CD4-positive, CD25-positive, alpha-beta regulatory T cell (primary cell): ENCODE measurements around the gene RGL1. TPM values are rescaled to one million over a fixed set of nuclear protein-coding genes. Genes with fewer than 3 reads are reported as not detected.

Experiments
- ATAC-seq, 2 donors: fragments of 150-1000 bp; cut with Tn5 transposase; one replicate each; pipeline ENCODE4 v1.10.0; 2021; ENCODE audit warnings: low read depth in 2 of 2, moderate number of reproducible peaks in 2 of 2, moderate library complexity in 1 of 2
- DNase-seq, 3 donors: peaks; one replicate each; pipeline versions ENCODE4 v3.0.0 to v3.0.0-alpha.2; 2012 to 2022; ENCODE audit warnings: mixed read lengths in 1 of 3
- H3K27ac ChIP-seq: one replicate; pipeline ENCODE4 v1.7.0; 2013; ENCODE audit warnings: mild to moderate bottlenecking, low read length; ENCODE audit not compliant: insufficient read depth, poor library complexity, severe bottlenecking
- H3K27me3 ChIP-seq: one replicate; pipeline ENCODE4 v1.7.0; 2013; ENCODE audit warnings: low read length; ENCODE audit not compliant: control insufficient read depth, insufficient read depth
- H3K36me3 ChIP-seq: one replicate; pipeline ENCODE4 v1.7.0; 2013; ENCODE audit warnings: mild to moderate bottlenecking, low read length, moderate library complexity; ENCODE audit not compliant: control insufficient read depth, insufficient read depth
- H3K4me1 ChIP-seq: 2 replicates; pipeline ENCODE4 v1.7.0; 2013; ENCODE audit warnings: mild to moderate bottlenecking, low read length; ENCODE audit not compliant: insufficient read depth, control insufficient read depth, poor library complexity, severe bottlenecking
- H3K4me3 ChIP-seq: one replicate; pipeline ENCODE4 v1.7.0; 2013; ENCODE audit warnings: low read depth, mild to moderate bottlenecking, low read length, moderate library complexity
- H3K9me3 ChIP-seq, 2 experiments: 1 replicate in 1 of 2; 2 replicates in 1 of 2; pipeline ENCODE4 v1.7.0; 2013; ENCODE audit warnings: low read length in 2 of 2, mild to moderate bottlenecking in 1 of 2, moderate library complexity in 1 of 2; ENCODE audit not compliant: control insufficient read depth in 2 of 2
- H3K27ac Mint-ChIP-seq, 3 donors: one replicate each; pipeline ENCODE4 v1.8.0; 2020 to 2022; ENCODE audit warnings: mild to moderate bottlenecking in 3 of 3, mixed read lengths in 3 of 3, moderate library complexity in 2 of 3
- H3K27me3 Mint-ChIP-seq: one replicate; pipeline ENCODE4 v1.8.0; 2022; ENCODE audit warnings: mild to moderate bottlenecking, mixed read lengths
- H3K36me3 Mint-ChIP-seq: one replicate; pipeline ENCODE4 v1.8.0; 2020; ENCODE audit warnings: mixed read lengths
- H3K4me1 Mint-ChIP-seq, 4 donors: one replicate each; pipeline ENCODE4 v1.8.0; 2020 to 2022; ENCODE audit warnings: mixed read lengths in 4 of 4, mild to moderate bottlenecking in 1 of 4
- H3K4me3 Mint-ChIP-seq, 4 donors: one replicate each; pipeline ENCODE4 v1.8.0; 2020 to 2022; ENCODE audit warnings: mild to moderate bottlenecking in 4 of 4, mixed read lengths in 4 of 4, moderate library complexity in 3 of 4
- H3K9me3 Mint-ChIP-seq, 7 donors: one replicate each; pipeline ENCODE4 v1.8.0; 2020 to 2022; ENCODE audit warnings: mixed read lengths in 7 of 7, mild to moderate bottlenecking in 3 of 7, moderate library complexity in 2 of 7
- polyA plus RNA-seq, 4 donors: library from polyadenylated mRNA; unstranded; fragments of 300-500 nt; fragmentation: Illumina TruSeq; gene quantifications; one replicate each; pipeline ENCODE4 v1.2.3, GENCODE V29; 2021
- total RNA-seq: library from RNA; stranded (reverse); gene quantifications from one replicate; pipeline ENCODE4 v1.2.3, GENCODE V29; 2022

The RGL1 gene
- total and polyA plus RNA-seq, 5 donors from 2014 or later: 1.4 to 2.8 (median 1.9) TPM

GRCh38 chr1:183952101-183952500, 147.2 kb downstream of the RGL1 start:
- ATAC-seq (no peak), DNase-seq (no peak)
- H3K9me3 Mint-ChIP-seq: peaks cover 0 to 5% (median 2%) of the 10 kb centered on the region in 7 donors
- no peak overlapping the region for H3K4me3 Mint-ChIP-seq
- Histone ChIP-seq H3K27me3 (no peaks in the 10 kb centered on the region), H3K4me3 (no peak overlapping the region), H3K4me1 (peaks cover 16% of the 10 kb centered on the region), H3K9me3 (no peaks in the 10 kb centered on the region), H3K36me3 (no peaks in the 10 kb centered on the region), H3K27ac (no peak overlapping the region)
- no peaks in the 10 kb centered on the region for H3K36me3 Mint-ChIP-seq
- H3K27me3 Mint-ChIP-seq: peaks cover 27% of the 10 kb centered on the region
- H3K4me1 Mint-ChIP-seq: peaks cover 3 to 16% (median 9%) of the 10 kb centered on the region in 4 donors
- peak overlapping the region in 1 of 3 donors; percentile 64 for H3K27ac Mint-ChIP-seq

GRCh38 chr1:183953031-183953430, 148.1 kb downstream of the RGL1 start:
- Histone ChIP-seq H3K4me1 (peaks cover 20% of the 10 kb centered on the region), H3K36me3 (no peaks in the 10 kb centered on the region), H3K27me3 (no peaks in the 10 kb centered on the region), H3K9me3 (no peaks in the 10 kb centered on the region), H3K27ac (no peak overlapping the region), H3K4me3 (no peak overlapping the region)
- H3K4me3 Mint-ChIP-seq: no peak overlapping the region
- H3K27me3 Mint-ChIP-seq: peaks cover 27% of the 10 kb centered on the region
- peaks cover 3 to 16% (median 9%) of the 10 kb centered on the region in 4 donors for H3K4me1 Mint-ChIP-seq
- H3K36me3 Mint-ChIP-seq: no peaks in the 10 kb centered on the region
- H3K27ac Mint-ChIP-seq: peak overlapping the region; percentile 20 to 64 (median 29)
- DNase-seq (no peak), ATAC-seq (no peak)
- H3K9me3 Mint-ChIP-seq: peaks cover 0 to 5% (median 2%) of the 10 kb centered on the region in 7 donors

GRCh38 chr1:183954496-183954895, 149.6 kb downstream of the RGL1 start:
- DNase-seq: no peak
- peaks cover 3 to 16% (median 9%) of the 10 kb centered on the region in 4 donors for H3K4me1 Mint-ChIP-seq
- Histone ChIP-seq H3K4me3 (no peak overlapping the region), H3K27ac (no peak overlapping the region), H3K36me3 (no peaks in the 10 kb centered on the region), H3K9me3 (no peaks in the 10 kb centered on the region), H3K27me3 (no peaks in the 10 kb centered on the region), H3K4me1 (peaks cover 20% of the 10 kb centered on the region)
- peaks cover 0 to 3% (median 0%) of the 10 kb centered on the region in 7 donors for H3K9me3 Mint-ChIP-seq
- no peak for ATAC-seq
- H3K36me3 Mint-ChIP-seq: no peaks in the 10 kb centered on the region
- H3K27ac Mint-ChIP-seq: peak overlapping the region in 2 of 3 donors; percentile 13 to 74
- H3K27me3 Mint-ChIP-seq: peaks cover 19% of the 10 kb centered on the region
- no peak overlapping the region for H3K4me3 Mint-ChIP-seq

- no peaks in the 10 kb centered on the region for H3K9me3 ChIP-seq
- no peak overlapping the region for H3K27ac Mint-ChIP-seq
- peak overlapping the region; percentile 68 for H3K27ac ChIP-seq
- H3K27me3 Mint-ChIP-seq: peaks cover 6% of the 10 kb centered on the region
- DNase-seq (peak; percentile 17 to 93 (median 74)), ATAC-seq (peak; percentile 100)
- H3K4me1 ChIP-seq: peaks cover 20% of the 10 kb centered on the region
- H3K9me3 Mint-ChIP-seq: peaks cover 0 to 3% (median 0%) of the 10 kb centered on the region in 7 donors
- peak overlapping the region in 3 of 4 donors; percentile 21 to 47 (median 39) for H3K4me3 Mint-ChIP-seq
- H3K4me1 Mint-ChIP-seq: peaks cover 3 to 16% (median 9%) of the 10 kb centered on the region in 4 donors
- no peaks in the 10 kb centered on the region for H3K27me3 ChIP-seq
- no peaks in the 10 kb centered on the region for H3K36me3 Mint-ChIP-seq
- H3K4me3 ChIP-seq: peak overlapping the region; percentile 63
- no peaks in the 10 kb centered on the region for H3K36me3 ChIP-seq
Measured at GRCh38 chr1:183956559-183957188, 151.8 kb downstream of the RGL1 start.

- Histone ChIP-seq H3K27me3 (no peaks in the 10 kb centered on the region), H3K27ac (peak overlapping the region; percentile 68), H3K9me3 (no peaks in the 10 kb centered on the region), H3K4me1 (peaks cover 20% of the 10 kb centered on the region), H3K4me3 (no peak overlapping the region), H3K36me3 (no peaks in the 10 kb centered on the region)
- DNase-seq: no peak
- Mint-ChIP-seq H3K27ac (no peak overlapping the region), H3K36me3 (no peaks in the 10 kb centered on the region), H3K4me3 (peak overlapping the region in 1 of 4 donors; percentile 21), H3K27me3 (peaks cover 6% of the 10 kb centered on the region), H3K9me3 (peaks cover 0 to 3% (median 0%) of the 10 kb centered on the region in 7 donors), H3K4me1 (peaks cover 3 to 16% (median 9%) of the 10 kb centered on the region in 4 donors)
- ATAC-seq: no peak
Measured at GRCh38 chr1:183957216-183957830, 152.4 kb downstream of the RGL1 start.

GRCh38 chr1:183958958-183959357, 154.0 kb downstream of the RGL1 start:
- H3K9me3 ChIP-seq: no peaks in the 10 kb centered on the region
- ATAC-seq (no peak), DNase-seq (no peak)
- Mint-ChIP-seq H3K27me3 (no peaks in the 10 kb centered on the region), H3K27ac (no peak overlapping the region), H3K9me3 (peaks cover 0 to 2% (median 0%) of the 10 kb centered on the region in 7 donors), H3K4me1 (peaks cover 3 to 19% (median 9%) of the 10 kb centered on the region in 4 donors), H3K4me3 (no peak overlapping the region), H3K36me3 (no peaks in the 10 kb centered on the region)
- H3K27me3 ChIP-seq: no peaks in the 10 kb centered on the region
- H3K4me3 ChIP-seq: no peak overlapping the region
- no peak overlapping the region for H3K27ac ChIP-seq
- peaks cover 20% of the 10 kb centered on the region for H3K4me1 ChIP-seq
- no peaks in the 10 kb centered on the region for H3K36me3 ChIP-seq

GRCh38 chr1:183961132-183961531, 156.2 kb downstream of the RGL1 start:
- H3K27me3 Mint-ChIP-seq: no peaks in the 10 kb centered on the region
- H3K4me1 Mint-ChIP-seq: peaks cover 0 to 10% (median 4%) of the 10 kb centered on the region in 4 donors
- no peak overlapping the region for H3K27ac ChIP-seq
- no peaks in the 10 kb centered on the region for H3K9me3 ChIP-seq
- H3K9me3 Mint-ChIP-seq: peaks cover 0 to 2% (median 0%) of the 10 kb centered on the region in 7 donors
- ATAC-seq (no peak), DNase-seq (no peak)
- no peaks in the 10 kb centered on the region for H3K36me3 ChIP-seq
- no peak overlapping the region for H3K4me3 ChIP-seq
- H3K36me3 Mint-ChIP-seq: no peaks in the 10 kb centered on the region
- H3K27ac Mint-ChIP-seq: no peak overlapping the region
- peaks cover 4% of the 10 kb centered on the region for H3K27me3 ChIP-seq
- H3K4me3 Mint-ChIP-seq: no peak overlapping the region
- H3K4me1 ChIP-seq: peaks cover 13% of the 10 kb centered on the region
